Stimulated activated CD8-positive, alpha-beta memory T cell treated with anti-CD3 and anti-CD28 coated beads, Interleukin-4, amount 100 ng/mL, for 1 hour (primary cell): ENCODE data around the gene SCUBE2.
A peak's percentile ranks its signal among the peaks of the same experiment; 100 is the strongest.

Source experiments
- DNase-seq, 2 donors: peaks; one replicate each; pipeline ENCODE4 v3.0.0-alpha.2; 2020; ENCODE audit warnings: low read depth in 2 of 2, low spot score in 1 of 2

The SCUBE2 gene

DNA sequence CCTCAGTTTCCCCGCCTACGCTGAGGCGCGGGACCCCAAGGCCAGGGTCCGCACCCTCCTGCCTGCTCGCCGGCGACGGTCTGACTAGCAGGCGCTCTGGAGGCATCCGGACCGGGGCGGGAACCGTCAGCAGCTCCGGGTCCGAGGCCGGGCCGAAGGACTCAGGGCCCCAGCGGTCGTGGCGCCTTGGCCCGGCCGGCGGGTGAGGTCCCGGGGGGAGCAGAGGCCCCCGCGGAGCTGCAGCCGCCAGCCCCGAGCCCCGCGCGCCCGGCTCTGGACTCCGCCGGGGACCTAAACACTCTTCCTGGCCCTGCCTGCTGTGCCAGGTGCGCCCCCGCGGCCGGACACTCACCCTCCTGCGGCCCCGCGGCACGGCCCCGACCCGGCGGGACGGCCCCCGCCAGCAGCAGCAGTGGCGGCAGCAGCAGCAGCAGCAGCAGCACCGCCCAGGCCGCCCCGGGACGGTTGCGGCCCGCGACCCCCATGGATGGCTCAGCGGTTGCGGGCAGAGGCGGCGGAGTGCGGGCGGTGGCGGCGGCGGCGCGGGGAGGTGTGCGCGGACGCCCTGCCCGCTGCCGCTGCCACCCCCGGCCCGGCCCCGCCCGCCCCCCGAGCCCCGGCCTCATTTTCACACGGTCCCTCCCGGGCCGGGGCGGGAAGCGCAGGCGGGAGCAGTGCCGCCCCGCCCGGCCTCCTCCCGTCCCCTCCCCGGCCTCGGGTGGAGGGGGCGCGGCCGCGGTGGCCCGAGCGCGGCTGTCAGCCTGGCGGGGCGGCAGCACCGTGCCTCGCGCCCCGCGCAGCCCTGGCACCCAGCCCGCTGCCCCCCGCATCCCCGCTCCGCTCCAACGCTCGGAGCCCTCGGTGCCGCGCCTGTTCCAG lies at the start of gene SCUBE2:
SCUBE2 (minus strand) TSS at position 556 of the 879 bp plus-strand sequence; CDS start at position 485, 71 bp downstream.
- no peak for DNase-seq

- no peak for DNase-seq
These were observed 49.8 kb upstream of the SCUBE2 start for GRCh38 chr11:9141186-9141585.

GRCh38 chr11:9139628-9140357 lies 48.4 kb upstream of the SCUBE2 start:
- DNase-seq, result no peak

- DNase-seq, result no peak
These were observed 47.5 kb upstream of the SCUBE2 start for GRCh38 chr11:9138612-9139579.

GRCh38 chr11:9138133-9138453 lies 46.7 kb upstream of the SCUBE2 start:
- DNase-seq, result no peak

GRCh38 chr11:9137293-9138132 lies 46.1 kb upstream of the SCUBE2 start:
- DNase-seq, result peak; percentile 24 to 39

- no peak for DNase-seq
These were observed 45.3 kb upstream of the SCUBE2 start for GRCh38 chr11:9136741-9137140.

DNA sequence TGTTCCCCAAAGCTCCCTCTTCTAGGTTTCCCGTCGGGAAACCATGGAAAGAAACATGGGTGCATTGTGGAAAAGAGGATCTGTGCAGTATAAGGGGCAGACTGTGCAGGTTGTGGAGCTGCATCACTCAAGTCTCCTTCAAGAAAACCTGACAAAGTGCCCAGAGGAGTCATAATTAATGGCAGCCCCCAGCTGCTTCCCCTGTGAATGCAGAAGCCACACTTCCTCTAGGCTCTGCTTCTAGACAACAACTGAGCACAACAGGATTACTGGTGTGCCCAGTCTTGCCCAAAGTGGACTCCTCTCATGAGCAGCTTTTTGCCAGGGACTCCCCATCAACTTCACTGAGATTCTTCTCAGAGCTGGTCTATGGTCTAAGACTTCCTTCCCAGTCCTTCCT lies 42.6 kb upstream of the SCUBE2 start:
- no peak for DNase-seq

GRCh38 chr11:9132203-9132878 lies 40.9 kb upstream of the SCUBE2 start:
- no peak for DNase-seq

GRCh38 chr11:9130297-9130696 lies 38.9 kb upstream of the SCUBE2 start:
- DNase-seq, result no peak

GRCh38 chr11:9126636-9127035 lies 35.2 kb upstream of the SCUBE2 start:
- no peak for DNase-seq

GRCh38 chr11:9125185-9125886 lies 33.9 kb upstream of the SCUBE2 start:
- no peak for DNase-seq

- no peak for DNase-seq
These were observed 32.4 kb upstream of the SCUBE2 start for GRCh38 chr11:9123595-9124304.

GRCh38 chr11:9121469-9121796 lies 30.0 kb upstream of the SCUBE2 start:
- DNase-seq, result no peak

DNA sequence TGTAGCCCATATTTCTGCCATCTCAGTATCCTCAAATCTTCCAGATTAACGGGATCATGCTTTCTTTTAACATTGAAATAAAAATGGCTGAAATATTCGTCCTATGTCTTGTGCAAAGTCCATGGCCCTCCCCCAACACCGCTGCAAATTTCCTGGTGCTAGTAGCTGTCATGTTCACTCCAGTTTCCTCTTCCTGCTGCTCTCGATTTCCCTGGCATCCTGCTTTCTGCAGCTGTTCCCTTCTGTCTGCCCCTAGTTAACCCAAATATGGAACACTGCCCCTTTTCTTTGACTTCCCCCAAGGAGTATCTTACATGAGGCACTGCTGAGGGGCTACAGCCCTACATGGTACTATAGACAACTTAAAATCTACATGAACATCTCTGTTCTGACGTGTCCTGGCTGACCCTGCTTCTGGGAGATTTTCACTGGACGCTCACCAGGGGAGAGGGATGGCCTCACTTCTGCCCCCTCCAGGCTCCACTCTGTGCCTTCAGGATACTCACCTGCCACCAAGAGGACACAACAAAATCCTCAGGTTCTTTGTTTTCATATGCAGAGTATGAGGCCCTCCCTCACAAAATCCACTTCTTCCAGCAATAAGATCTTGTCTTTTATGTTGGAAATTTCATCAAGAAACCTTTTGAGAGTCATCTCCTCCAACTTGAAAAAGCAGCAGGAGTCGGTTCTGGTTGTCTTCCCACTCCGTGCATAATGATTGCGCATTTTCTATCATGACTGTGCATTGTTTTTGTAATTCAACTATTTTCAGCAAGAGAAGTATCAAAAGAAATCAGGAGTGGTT lies 29.5 kb upstream of the SCUBE2 start:
- no peak for DNase-seq

DNA sequence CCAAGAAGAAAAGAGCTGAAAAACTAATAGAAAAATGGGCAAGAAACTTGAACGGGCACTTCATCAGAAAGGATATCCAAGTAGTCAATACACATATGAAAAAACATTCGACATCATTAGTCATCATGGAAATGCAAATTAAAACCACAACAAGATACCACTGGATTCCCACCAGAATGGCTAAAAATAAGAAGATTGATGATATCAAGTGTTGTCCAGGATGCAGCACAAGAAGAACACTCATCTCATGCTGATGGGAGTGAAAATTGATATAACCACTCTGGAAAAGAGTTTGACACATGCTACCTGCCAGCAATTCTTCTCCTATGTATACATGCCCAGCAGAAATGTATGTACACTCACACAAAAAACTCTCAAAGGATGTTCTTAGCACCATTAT lies 26.9 kb upstream of the SCUBE2 start:
- no peak for DNase-seq

DNA sequence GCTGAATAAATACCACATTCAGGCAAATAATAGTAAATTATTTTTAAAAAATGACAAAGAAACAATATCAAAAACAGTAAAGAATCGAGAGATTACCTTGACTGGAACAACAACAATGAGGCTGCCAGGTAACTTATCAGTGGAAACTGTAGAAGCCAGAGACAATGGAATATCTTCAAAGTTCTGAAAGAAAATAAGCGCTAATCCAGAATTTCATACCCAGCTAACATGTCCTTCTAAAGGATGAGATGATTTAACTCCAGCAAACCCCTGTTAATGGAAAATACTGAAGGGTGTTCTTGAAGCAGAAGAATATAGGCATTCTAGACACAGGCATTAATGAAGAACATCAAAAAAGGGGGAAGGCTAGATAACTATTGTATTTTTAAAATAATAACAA lies 20.7 kb upstream of the SCUBE2 start:
- DNase-seq, result no peak
